A673 (cell line): ENCODE data around the gene NUCKS1. TPM values are rescaled to one million over a fixed set of nuclear protein-coding genes. Genes with fewer than 3 reads are reported as not detected.
A peak's percentile ranks its signal among the peaks of the same experiment; 100 is the strongest.

Experiments
- Bru-seq: library from RNA; stranded (reverse); fragments of 400-500 nt; gene quantifications from one replicate; lab custom pipeline; 2021; lab: Mats Ljungman, UMichigan
- BruChase-seq, 2 experiments: library from RNA; stranded (reverse); fragments of 400-500 nt; gene quantifications; one replicate each; lab custom pipeline; 2021; lab: Mats Ljungman, UMichigan
- BruUV-seq: library from RNA; stranded (reverse); fragments of 400-500 nt; replicated peaks from 2 replicates; lab custom pipeline; 2021; lab: Mats Ljungman, UMichigan
- CTCF ChIA-PET: fragments of 300-600 bp; sonication (Branson Sonifier 250); formaldehyde crosslinking; loops from one replicate; lab custom pipeline; 2022; ENCODE audit warnings: antibody characterized with exemption; lab: Charles Lee
- POLR2A ChIA-PET: fragments of 300-600 bp; sonication (Branson Sonifier 250); formaldehyde crosslinking; loops from one replicate; lab custom pipeline; 2022; ENCODE audit warnings: antibody characterized with exemption; ENCODE audit not compliant: low non-redundant PET; lab: Charles Lee
- DNase-seq: peaks from one replicate; pipeline ENCODE4 v3.0.0-alpha.2; 2015; ENCODE audit warnings: low spot score
- H3K27ac ChIP-seq: fragments of 200-600 bp; sonication (generic); 2 replicates; pipeline ENCODE4 v1.5.1; 2016; ENCODE audit warnings: mixed run types, low read depth, mild to moderate bottlenecking, mixed read lengths, antibody characterized with exemption, low read length; ENCODE audit not compliant: poor library complexity, severe bottlenecking
- H3K27me3 ChIP-seq: fragments of 200-600 bp; sonication (generic); replicated peaks from 2 replicates; pipeline ENCODE4 v1.6.1; 2017; ENCODE audit warnings: mixed run types, low read depth, mild to moderate bottlenecking, mixed read lengths, antibody characterized with exemption, low read length; ENCODE audit not compliant: insufficient read depth, poor library complexity
- H3K36me3 ChIP-seq: fragments of 200-600 bp; sonication (generic); 2 replicates; pipeline ENCODE4 v1.6.1; 2016; ENCODE audit warnings: mixed run types, mild to moderate bottlenecking, mixed read lengths, antibody characterized with exemption, low read length; ENCODE audit not compliant: insufficient read depth, poor library complexity, severe bottlenecking
- H3K4me1 ChIP-seq: fragments of 200-600 bp; sonication (generic); 2 replicates; pipeline ENCODE4 v1.6.1; 2017; ENCODE audit warnings: mixed run types, mild to moderate bottlenecking, mixed read lengths, antibody characterized with exemption, low read length; ENCODE audit not compliant: insufficient read depth, poor library complexity, severe bottlenecking
- H3K4me3 ChIP-seq: fragments of 200-600 bp; sonication (generic); 2 replicates; pipeline ENCODE4 v1.5.1; 2016; ENCODE audit warnings: low read depth, mixed run types, mild to moderate bottlenecking, mixed read lengths, low read length; ENCODE audit not compliant: poor library complexity, severe bottlenecking
- H3K9me3 ChIP-seq: fragments of 200-600 bp; sonication (generic); 2 replicates; pipeline ENCODE4 v1.6.1; 2016; ENCODE audit warnings: mixed run types, low read depth, mild to moderate bottlenecking, mixed read lengths, antibody characterized with exemption, low read length; ENCODE audit not compliant: poor library complexity, severe bottlenecking
- CTCF ChIP-seq: fragments of 300-800, 200-600 bp; sonication (generic); conservative IDR thresholded peaks from 2 replicates; pipeline ENCODE4 v1.5.1; 2017; ENCODE audit warnings: low read depth, mild to moderate bottlenecking, antibody characterized with exemption, low read length, moderate library complexity, mixed read lengths
- EZH2 ChIP-seq: fragments of 200-600 bp; sonication (generic); IDR thresholded peaks from 2 replicates; pipeline ENCODE4 v1.6.1; 2017; ENCODE audit warnings: borderline replicate concordance, low read depth, mild to moderate bottlenecking, mixed read lengths, antibody characterized with exemption, low read length; ENCODE audit not compliant: poor library complexity, severe bottlenecking
- intact Hi-C: fragments of 100-400 bp; cut with micrococcal nuclease; formaldehyde crosslinking; loops from one replicate; pipeline ENCODE4 v1.10.0; 2022; ENCODE audit not compliant: unreplicated experiment
- long read RNA-seq: library from polyadenylated mRNA; stranded (forward); transcript quantifications from one replicate; pipeline ENCODE4 v2.0.0, GENCODE V29; 2022
- total RNA-seq: library from RNA; stranded (reverse); gene quantifications from 2 replicates; pipeline ENCODE4 v1.2.3, GENCODE V29; 2021

The NUCKS1 gene
- total RNA-seq (437 and 468 TPM in 2 replicates), Bru-seq, nascent RNA (percentile 99 among the genes with signal in this experiment), BruChase-seq, experiment 1, labeled RNA remaining after a 2-hour chase (percentile 100 among the genes with signal in this experiment), BruChase-seq, experiment 2, labeled RNA remaining after a 6-hour chase (percentile 100 among the genes with signal in this experiment)
- long read RNA-seq, full-length matches to known transcripts: 4 of 102 reads
- long read RNA-seq, partial matches to known transcripts: 3 of 102 reads
- long read RNA-seq, other reads (novel, unspliced or antisense): 95 of 102 reads

GRCh38 chr1:205750138-205751035 lies at the start of gene NUCKS1:
NUCKS1 (minus strand) TSS chr1:205750182; CDS start chr1:205749973, 209 bp downstream.
- intact Hi-C loops: no loop called here
- H3K36me3 ChIP-seq: peaks cover 22% of the 10 kb centered on the region
- peak within 1 kb of the TSS; percentile 78 for H3K4me3 ChIP-seq
- BruUV-seq: no TSS peak
- DNase-seq: peak; percentile 99
- H3K4me1 ChIP-seq: peaks cover 24% of the 10 kb centered on the region
- ChIA-PET POLR2A (no interaction called here), CTCF (no interaction called here)
- H3K27me3 ChIP-seq: no peaks in the 10 kb centered on the region
- TF ChIP-seq CTCF: no peak
- TF ChIP-seq EZH2: no peak
- peak within 1 kb of the TSS; percentile 96 for H3K27ac ChIP-seq
- H3K9me3 ChIP-seq: no peaks in the 10 kb centered on the region

GRCh38 chr1:205798577-205798976 lies 48.6 kb upstream of the NUCKS1 start:
- Histone ChIP-seq H3K4me3 (no peak overlapping the region), H3K27ac (no peak overlapping the region), H3K4me1 (no peaks in the 10 kb centered on the region), H3K36me3 (no peaks in the 10 kb centered on the region), H3K9me3 (no peaks in the 10 kb centered on the region), H3K27me3 (no peaks in the 10 kb centered on the region)
- CTCF ChIA-PET: no interaction called here
- no TSS peak for BruUV-seq
- POLR2A ChIA-PET: no interaction called here
- DNase-seq: no peak
- intact Hi-C loops: no loop called here
- TF ChIP-seq EZH2 (no peak), CTCF (no peak)

- no peaks in the 10 kb centered on the region for H3K36me3 ChIP-seq
- H3K9me3 ChIP-seq: no peaks in the 10 kb centered on the region
- TF ChIP-seq EZH2 (no peak), CTCF (no peak)
- intact Hi-C loops: no loop called here
- no peaks in the 10 kb centered on the region for H3K27me3 ChIP-seq
- H3K27ac ChIP-seq: no peak overlapping the region
- no peak overlapping the region for H3K4me3 ChIP-seq
- no TSS peak for BruUV-seq
- H3K4me1 ChIP-seq: no peaks in the 10 kb centered on the region
- CTCF ChIA-PET: no interaction called here
- POLR2A ChIA-PET: no interaction called here
- no peak for DNase-seq
Observed at GRCh38 chr1:205797168-205797567, 47.2 kb upstream of the NUCKS1 start.
